Thymus (tissue), 11 donors: Measurements from ENCODE around the gene PLXNA4. TPM values are rescaled to one million over a fixed set of nuclear protein-coding genes. Genes with fewer than 3 reads are reported as not detected.

Source experiments
- DNase-seq, 9 donors: peaks; one replicate each; pipeline ENCODE4 v3.0.0-alpha.2; 2013; ENCODE audit warnings: low spot score in 9 of 9, low read depth in 6 of 9, missing footprints in 1 of 9
- H3K27ac ChIP-seq, 2 donors: one replicate each; pipeline ENCODE4 v1.5.1; 2013; ENCODE audit warnings: control low read depth in 1 of 2, low read depth in 1 of 2, low read length in 1 of 2, mild to moderate bottlenecking in 1 of 2, moderate library complexity in 1 of 2
- H3K27me3 ChIP-seq, 2 donors: one replicate each; pipeline ENCODE4 v1.5.1; 2013; ENCODE audit warnings: low read length in 1 of 2; ENCODE audit not compliant: control insufficient read depth in 2 of 2, insufficient read depth in 1 of 2
- H3K36me3 ChIP-seq, 2 donors: one replicate each; pipeline ENCODE4 v1.5.1; 2013; ENCODE audit warnings: low read length in 1 of 2, mild to moderate bottlenecking in 1 of 2, moderate library complexity in 1 of 2; ENCODE audit not compliant: control insufficient read depth in 2 of 2, insufficient read depth in 2 of 2
- H3K4me1 ChIP-seq, 2 donors: one replicate each; pipeline ENCODE4 v1.5.1; 2013; ENCODE audit warnings: low read length in 2 of 2; ENCODE audit not compliant: control insufficient read depth in 2 of 2, insufficient read depth in 2 of 2
- H3K4me3 ChIP-seq, 2 donors: one replicate each; pipeline ENCODE4 v1.5.1; 2013; ENCODE audit warnings: low read length in 2 of 2, control low read depth in 1 of 2, mild to moderate bottlenecking in 1 of 2
- H3K9me3 ChIP-seq, 2 donors: one replicate each; pipeline ENCODE4 v1.5.1; 2013; ENCODE audit warnings: low read length in 1 of 2, mild to moderate bottlenecking in 1 of 2; ENCODE audit not compliant: control insufficient read depth in 2 of 2, insufficient read depth in 1 of 2
- WGBS: extraction: QIAGEN DNeasy Blood & Tissue Kit; methylation state at CpG from one replicate; pipeline ENCODE4 v1.1.7; 2013; 5-methylcytosine and 5-hydroxymethylcytosine counted together
- polyA plus RNA-seq: library from polyadenylated mRNA; stranded (reverse); fragments of 200-250 nt; gene quantifications from one replicate; pipeline ENCODE4 v1.2.3, GENCODE V29; 2013
- total RNA-seq: library from RNA; stranded (reverse); fragments of 120-200 nt; gene quantifications from one replicate; pipeline ENCODE4 v1.2.4, GENCODE V29; 2013
- donor health status: healthy.

PLXNA4 gene
- total and polyA plus RNA-seq, 2 donors: 0.21 to 0.66 TPM

- 98% methylated on average over 5 of the region's 5 CpGs for WGBS
- H3K36me3 ChIP-seq: no peaks in the 10 kb centered on the region
- no peak for DNase-seq
- H3K4me1 ChIP-seq: no peaks in the 10 kb centered on the region
- H3K9me3 ChIP-seq: no peaks in the 10 kb centered on the region
- no peak overlapping the region for H3K4me3 ChIP-seq
- H3K27me3 ChIP-seq: peaks cover 0 to 9% of the 10 kb centered on the region in 2 donors
- H3K27ac ChIP-seq: no peak overlapping the region
Measured at GRCh38 chr7:132345030-132345429, 231.2 kb downstream of the PLXNA4 start.

GRCh38 chr7:132343199-132343598, 233.1 kb downstream of the PLXNA4 start:
- no peak for DNase-seq
- no peaks in the 10 kb centered on the region for H3K36me3 ChIP-seq
- H3K4me1 ChIP-seq: no peaks in the 10 kb centered on the region
- H3K4me3 ChIP-seq: no peak overlapping the region
- H3K27ac ChIP-seq: no peak overlapping the region
- no peaks in the 10 kb centered on the region for H3K9me3 ChIP-seq
- WGBS: 90% methylated on average over 1 of the region's 1 CpG
- peaks cover 0 to 9% of the 10 kb centered on the region in 2 donors for H3K27me3 ChIP-seq

GRCh38 chr7:132337450-132338080, 238.7 kb downstream of the PLXNA4 start:
- H3K9me3 ChIP-seq: no peaks in the 10 kb centered on the region

GRCh38 chr7:132336797-132337196, 239.5 kb downstream of the PLXNA4 start:
- Histone ChIP-seq H3K4me3 (no peak overlapping the region), H3K36me3 (no peaks in the 10 kb centered on the region), H3K27ac (no peak overlapping the region), H3K4me1 (no peaks in the 10 kb centered on the region), H3K27me3 (no peaks in the 10 kb centered on the region), H3K9me3 (no peaks in the 10 kb centered on the region)
- WGBS: 93% methylated on average over 5 of the region's 5 CpGs
- DNase-seq: no peak

More at GRCh38 chr7:132337450-132338080, 238.7 kb downstream of the PLXNA4 start:
- no peak overlapping the region for H3K27ac ChIP-seq
- no peaks in the 10 kb centered on the region for H3K36me3 ChIP-seq
- no peaks in the 10 kb centered on the region for H3K27me3 ChIP-seq
- DNase-seq: no peak
- no peaks in the 10 kb centered on the region for H3K4me1 ChIP-seq
- H3K4me3 ChIP-seq: no peak overlapping the region
- 91% methylated on average over 4 of the region's 4 CpGs for WGBS

- no peaks in the 10 kb centered on the region for H3K4me1 ChIP-seq
- H3K27ac ChIP-seq: no peak overlapping the region
- H3K27me3 ChIP-seq: no peaks in the 10 kb centered on the region
- 69% methylated on average over 2 of the region's 2 CpGs for WGBS
- no peaks in the 10 kb centered on the region for H3K9me3 ChIP-seq
- DNase-seq: no peak
- no peak overlapping the region for H3K4me3 ChIP-seq
- H3K36me3 ChIP-seq: no peaks in the 10 kb centered on the region
Measured at GRCh38 chr7:132333301-132333700, 243.0 kb downstream of the PLXNA4 start.

GRCh38 chr7:132328760-132329159, 247.5 kb downstream of the PLXNA4 start:
- 93% methylated on average over 5 of the region's 5 CpGs for WGBS
- Histone ChIP-seq H3K27me3 (no peaks in the 10 kb centered on the region), H3K4me1 (no peaks in the 10 kb centered on the region), H3K36me3 (no peaks in the 10 kb centered on the region), H3K27ac (no peak overlapping the region), H3K9me3 (no peaks in the 10 kb centered on the region), H3K4me3 (no peak overlapping the region)
- no peak for DNase-seq

GRCh38 chr7:132328047-132328620, 248.1 kb downstream of the PLXNA4 start:
- WGBS: 82% methylated on average over 13 of the region's 13 CpGs
- Histone ChIP-seq H3K4me1 (no peaks in the 10 kb centered on the region), H3K27ac (no peak overlapping the region)

GRCh38 chr7:132326878-132327589, 249.2 kb downstream of the PLXNA4 start:
- no peak for DNase-seq
- H3K4me1 ChIP-seq: no peaks in the 10 kb centered on the region
- no peak overlapping the region for H3K4me3 ChIP-seq
- H3K9me3 ChIP-seq: no peaks in the 10 kb centered on the region
- H3K27me3 ChIP-seq: no peaks in the 10 kb centered on the region
- no peak overlapping the region for H3K27ac ChIP-seq
- WGBS: 93% methylated on average over 1 of the region's 1 CpG
- H3K36me3 ChIP-seq: no peaks in the 10 kb centered on the region

More at GRCh38 chr7:132328047-132328620, 248.1 kb downstream of the PLXNA4 start:
- no peak for DNase-seq
- Histone ChIP-seq H3K36me3 (no peaks in the 10 kb centered on the region), H3K27me3 (no peaks in the 10 kb centered on the region), H3K4me3 (no peak overlapping the region), H3K9me3 (no peaks in the 10 kb centered on the region)

GRCh38 chr7:132322970-132323369, 253.3 kb downstream of the PLXNA4 start:
- H3K36me3 ChIP-seq: no peaks in the 10 kb centered on the region
- H3K27ac ChIP-seq: no peak overlapping the region
- peaks cover 0 to 20% of the 10 kb centered on the region in 2 donors for H3K27me3 ChIP-seq
- H3K4me3 ChIP-seq: no peak overlapping the region
- 60% methylated on average over 3 of the region's 3 CpGs for WGBS
- no peaks in the 10 kb centered on the region for H3K4me1 ChIP-seq
- DNase-seq: no peak
- no peaks in the 10 kb centered on the region for H3K9me3 ChIP-seq
